GM18873 (cell line): ENCODE results near the gene AGTR2.
"Not testable (repeated sequence)": the region's sequence is repeated elsewhere in the genome, so short reads cannot be mapped to it uniquely, and the experiment has no call there.

Experiments used
- ATAC-seq: cut with Tn5 transposase; IDR thresholded peaks from one replicate; pipeline ENCODE4 v1.9.1; 2021; ENCODE audit warnings: mild to moderate bottlenecking, moderate library complexity, moderate number of reproducible peaks; ENCODE audit not compliant: unreplicated experiment, low FRiP score

The AGTR2 gene, protein sequence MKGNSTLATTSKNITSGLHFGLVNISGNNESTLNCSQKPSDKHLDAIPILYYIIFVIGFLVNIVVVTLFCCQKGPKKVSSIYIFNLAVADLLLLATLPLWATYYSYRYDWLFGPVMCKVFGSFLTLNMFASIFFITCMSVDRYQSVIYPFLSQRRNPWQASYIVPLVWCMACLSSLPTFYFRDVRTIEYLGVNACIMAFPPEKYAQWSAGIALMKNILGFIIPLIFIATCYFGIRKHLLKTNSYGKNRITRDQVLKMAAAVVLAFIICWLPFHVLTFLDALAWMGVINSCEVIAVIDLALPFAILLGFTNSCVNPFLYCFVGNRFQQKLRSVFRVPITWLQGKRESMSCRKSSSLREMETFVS

DNA sequence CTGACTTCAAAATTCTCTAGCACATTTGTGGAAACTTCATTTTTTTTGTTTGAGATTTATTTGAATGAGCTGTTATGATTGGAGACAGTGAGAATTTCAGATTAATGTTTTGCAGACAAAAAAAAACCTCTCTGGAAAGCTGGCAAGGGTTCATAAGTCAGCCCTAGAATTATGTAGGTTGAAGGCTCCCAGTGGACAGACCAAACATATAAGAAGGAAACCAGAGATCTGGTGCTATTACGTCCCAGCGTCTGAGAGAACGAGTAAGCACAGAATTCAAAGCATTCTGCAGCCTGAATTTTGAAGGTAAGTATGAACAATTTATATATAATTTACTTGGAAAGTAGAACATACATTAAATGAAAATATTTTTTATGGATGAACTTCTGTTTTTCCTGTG, at the start of gene AGTR2:
AGTR2 (plus strand) TSS at position 234 of the 400 bp plus-strand sequence. CDS start 1,537 bp downstream, outside the sequence.
- no peak for ATAC-seq

GRCh38 chrX:116135277-116135676, 35.3 kb upstream of the AGTR2 start:
- ATAC-seq, result no peak

- not testable (repeated sequence) for ATAC-seq
Measured at GRCh38 chrX:116141270-116141669, 29.3 kb upstream of the AGTR2 start.

DNA sequence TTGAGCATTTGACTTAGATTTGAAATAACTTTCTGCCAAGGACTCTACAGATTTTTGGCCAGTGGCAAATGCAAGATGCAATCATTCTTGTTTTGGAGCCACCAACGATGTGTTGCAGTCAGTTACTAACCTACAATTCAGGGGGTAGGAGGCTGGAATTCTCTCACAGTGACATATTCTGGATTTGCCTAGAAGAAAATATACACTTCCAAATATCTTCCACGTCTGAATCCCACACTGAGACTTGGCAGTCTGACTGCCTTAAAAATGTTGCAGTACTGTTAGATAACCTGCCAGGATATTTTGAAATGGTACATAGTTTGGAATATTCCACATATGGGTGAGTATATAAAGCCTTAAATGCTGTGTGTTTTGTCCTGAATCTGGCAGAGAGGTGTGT, 27.6 kb upstream of the AGTR2 start:
- no peak for ATAC-seq

DNA sequence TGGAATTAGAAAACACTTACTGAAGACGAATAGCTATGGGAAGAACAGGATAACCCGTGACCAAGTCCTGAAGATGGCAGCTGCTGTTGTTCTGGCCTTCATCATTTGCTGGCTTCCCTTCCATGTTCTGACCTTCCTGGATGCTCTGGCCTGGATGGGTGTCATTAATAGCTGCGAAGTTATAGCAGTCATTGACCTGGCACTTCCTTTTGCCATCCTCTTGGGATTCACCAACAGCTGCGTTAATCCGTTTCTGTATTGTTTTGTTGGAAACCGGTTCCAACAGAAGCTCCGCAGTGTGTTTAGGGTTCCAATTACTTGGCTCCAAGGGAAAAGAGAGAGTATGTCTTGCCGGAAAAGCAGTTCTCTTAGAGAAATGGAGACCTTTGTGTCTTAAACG, 2.4 kb downstream of the AGTR2 start:
- no peak for ATAC-seq

GRCh38 chrX:116181300-116181699, 10.8 kb downstream of the AGTR2 start:
- ATAC-seq, result no peak

GRCh38 chrX:116185163-116185562, 14.6 kb downstream of the AGTR2 start:
- ATAC-seq, result no peak

GRCh38 chrX:116194649-116195048, 24.1 kb downstream of the AGTR2 start:
- ATAC-seq, result no peak

- no peak for ATAC-seq
Measured at GRCh38 chrX:116198235-116198634, 27.7 kb downstream of the AGTR2 start.

DNA sequence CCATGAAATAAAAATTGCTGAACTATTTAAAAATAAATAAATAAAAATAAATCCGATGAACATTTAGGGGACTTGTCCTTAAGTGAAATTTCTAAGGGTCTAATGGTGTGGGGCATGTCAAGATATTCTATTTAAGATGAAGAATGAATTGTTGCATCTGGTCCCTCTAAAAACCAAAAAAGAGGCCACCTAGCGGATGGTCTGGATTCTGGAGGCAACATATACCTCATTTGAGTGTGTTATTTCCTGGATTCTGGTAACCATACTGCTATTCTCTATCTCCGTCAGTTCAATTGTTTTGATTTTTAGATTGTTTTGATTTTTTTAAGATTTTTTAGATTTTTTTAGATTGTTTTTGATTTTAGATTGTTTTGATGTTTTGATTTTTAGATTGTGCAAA, 28.3 kb downstream of the AGTR2 start:
- ATAC-seq, result no peak

DNA sequence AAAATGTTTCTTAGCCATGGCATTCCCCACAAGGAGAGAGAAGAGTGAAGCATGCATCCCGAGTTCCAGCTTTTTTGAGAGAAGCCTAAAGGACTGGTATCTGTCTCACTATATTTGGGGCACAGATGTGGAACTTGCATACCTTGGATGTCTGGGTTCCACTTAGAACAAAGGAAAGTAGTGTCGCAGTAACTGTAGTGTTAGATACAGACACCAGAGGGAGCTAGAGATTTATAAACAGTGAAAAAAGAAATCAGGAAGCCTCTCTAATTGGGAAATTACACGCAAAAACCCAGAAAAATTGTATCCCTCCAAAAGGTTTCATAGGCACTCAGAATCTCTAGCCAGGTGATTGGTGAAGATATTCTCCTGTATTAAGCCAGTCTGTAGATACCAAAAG, 34.4 kb downstream of the AGTR2 start:
- no peak for ATAC-seq

GRCh38 chrX:116213262-116213661, 42.7 kb downstream of the AGTR2 start:
- ATAC-seq, result no peak

- ATAC-seq, result not testable (repeated sequence)
Measured at GRCh38 chrX:116217080-116217479, 46.5 kb downstream of the AGTR2 start.
